NB4 (cell line): ENCODE measurements around the gene ZSWIM6.

ENCODE experiments used
- DNase-seq: peaks from one replicate; pipeline ENCODE4 v3.0.0; 2010; ENCODE audit warnings: low read depth
- H3K4me3 ChIP-seq: one replicate; pipeline ENCODE4 v1.5.1; 2011; ENCODE audit warnings: mild to moderate bottlenecking, low read depth, low read length, moderate library complexity
- CTCF ChIP-seq: IDR thresholded peaks from one replicate; pipeline ENCODE4 v1.5.1; 2012; ENCODE audit warnings: low read depth, low read length
- MAX ChIP-seq: IDR thresholded peaks from 2 replicates; pipeline ENCODE4 v1.6.1; 2011; ENCODE audit warnings: low read depth, low read length
- MYC ChIP-seq: IDR thresholded peaks from 2 replicates; pipeline ENCODE4 v1.6.1; 2011; ENCODE audit warnings: low read depth, low read length
- POLR2A ChIP-seq: IDR thresholded peaks from 2 replicates; pipeline ENCODE4 v1.6.1; 2011; ENCODE audit warnings: mild to moderate bottlenecking; ENCODE audit not compliant: insufficient read length; ENCODE audit errors: extremely low read depth

Gene ZSWIM6

GRCh38 chr5:61595426-61595825 lies 263.4 kb downstream of the ZSWIM6 start:
- TF ChIP-seq MAX (no peak), POLR2A (no peak), CTCF (no peak), MYC (no peak)
- no peak for DNase-seq
- no peak overlapping the region for H3K4me3 ChIP-seq
